Putamen (tissue), 1 donor: ENCODE measurements around the gene CYREN.
A peak's percentile ranks its signal among the peaks of the same experiment; 100 is the strongest.
"Not testable (repeated sequence)": the region's sequence is repeated elsewhere in the genome, so short reads cannot be mapped to it uniquely, and the experiment has no call there.

ENCODE experiments used
- DNase-seq: peaks from one replicate; pipeline ENCODE4 v3.0.0-alpha.2; 2016; ENCODE audit warnings: low spot score

CYREN gene

GRCh38 chr7:135170274-135170997, at the start of gene CYREN:
Gene CYREN (minus strand): TSS chr7:135170707. CDS start chr7:135168922, 1,785 bp downstream.
- peak; percentile 95 for DNase-seq

- DNase-seq = no peak
Measured at GRCh38 chr7:135217645-135218509, 47.4 kb upstream of the CYREN start.

- no peak for DNase-seq
Measured at GRCh38 chr7:135215698-135216097, 45.2 kb upstream of the CYREN start.

GRCh38 chr7:135215180-135215579, 44.7 kb upstream of the CYREN start:
- no peak for DNase-seq

GRCh38 chr7:135213831-135214230, 43.3 kb upstream of the CYREN start:
- DNase-seq = no peak

- DNase-seq = not testable (repeated sequence)
Measured at GRCh38 chr7:135211946-135212685, 41.6 kb upstream of the CYREN start.

GRCh38 chr7:135211179-135211945, 40.9 kb upstream of the CYREN start, which contains the start of gene WDR91:
Gene WDR91 (minus strand): TSS chr7:135211526. CDS start chr7:135211502, 24 bp downstream.
- peak; percentile 96 for DNase-seq

- DNase-seq = no peak
Measured at GRCh38 chr7:135210888-135211178, 40.3 kb upstream of the CYREN start.

- no peak for DNase-seq
Measured at GRCh38 chr7:135209225-135209834, 38.8 kb upstream of the CYREN start.

- no peak for DNase-seq
Measured at GRCh38 chr7:135208102-135208793, 37.7 kb upstream of the CYREN start.

- DNase-seq = no peak
Measured at GRCh38 chr7:135207406-135208101, 37.0 kb upstream of the CYREN start.

- DNase-seq = no peak
Measured at GRCh38 chr7:135206941-135207391, 36.5 kb upstream of the CYREN start.

- no peak for DNase-seq
Measured at GRCh38 chr7:135205850-135206249, 35.3 kb upstream of the CYREN start.

- no peak for DNase-seq
Measured at GRCh38 chr7:135204876-135205275, 34.4 kb upstream of the CYREN start.

GRCh38 chr7:135204341-135204749, 33.8 kb upstream of the CYREN start:
- DNase-seq = no peak

GRCh38 chr7:135201350-135201749, 30.8 kb upstream of the CYREN start:
- no peak for DNase-seq

- DNase-seq = no peak
Measured at GRCh38 chr7:135200821-135201331, 30.4 kb upstream of the CYREN start.

GRCh38 chr7:135199439-135199838, 28.9 kb upstream of the CYREN start:
- no peak for DNase-seq

- no peak for DNase-seq
Measured at GRCh38 chr7:135197906-135198655, 27.6 kb upstream of the CYREN start.
